ENCODE data around the gene THOC5.
"Not testable (repeated sequence)": the region's sequence is repeated elsewhere in the genome, so short reads cannot be mapped to it uniquely, and the experiment has no call there.

DNA sequence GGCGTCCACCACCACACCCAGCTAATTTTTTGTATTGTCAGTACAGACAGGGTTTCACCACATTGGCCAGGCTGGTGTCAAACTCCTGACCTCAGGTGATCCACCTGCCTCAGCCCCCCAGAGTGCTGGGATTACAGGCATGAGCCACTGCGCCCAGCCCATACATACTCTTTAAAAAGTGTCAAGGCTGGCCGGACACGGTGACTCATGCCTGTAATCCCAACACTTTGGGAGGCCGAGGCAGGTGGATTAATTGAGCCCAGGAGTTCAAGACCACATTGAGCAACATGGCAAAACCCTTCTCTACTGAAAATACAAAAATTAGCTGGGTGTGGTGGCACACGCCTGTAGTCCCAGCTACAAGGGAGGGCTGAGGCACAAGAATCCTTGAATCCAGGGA, 40.9 kb upstream of the THOC5 start:
- not testable (repeated sequence) for TF ChIP-seq CTCF (IDR thresholded peaks at IDR 0.05); POLR2AphosphoS5 (IDR thresholded peaks at IDR 0.05; ENCODE audit: low read depth, low read length)

All from Panc1 (cell line).